ENCODE measurements around the gene TMCC1. TPM values are rescaled to one million over a fixed set of nuclear protein-coding genes. Genes with fewer than 3 reads are reported as not detected.
A peak's percentile ranks its signal among the peaks of the same experiment; 100 is the strongest.
"Not testable (repeated sequence)": the region's sequence is repeated elsewhere in the genome, so short reads cannot be mapped to it uniquely, and the experiment has no call there.

TMCC1 gene
- total RNA-seq, 1 donor from 2014 or later = 18.0 TPM

DNA sequence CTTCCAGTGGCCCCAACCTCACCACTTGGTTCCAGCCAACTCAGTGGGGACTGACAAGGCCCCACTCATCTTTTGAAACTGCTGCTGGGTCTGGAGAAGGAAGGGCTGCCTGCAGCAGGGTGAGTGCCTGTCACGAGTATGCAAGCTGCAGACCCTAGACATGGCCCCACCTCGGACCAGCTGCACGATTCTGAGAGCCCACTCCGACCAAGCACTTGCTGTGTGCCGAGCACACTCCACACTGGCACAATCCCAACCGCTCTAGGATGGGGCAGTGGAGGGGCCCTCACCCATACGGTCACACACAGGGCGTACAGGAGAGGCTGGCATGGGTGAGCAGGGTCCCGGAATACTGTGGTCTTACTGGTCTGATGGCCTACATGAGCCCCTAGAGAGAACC is 279.1 kb downstream of the TMCC1 start:
- peaks cover 5% of the 10 kb centered on the region for H3K4me1 Mint-ChIP-seq (ENCODE audit: low read depth)
- no peak overlapping the region for H3K27ac Mint-ChIP-seq
- no peak overlapping the region for H3K4me3 Mint-ChIP-seq (ENCODE audit: low read depth)
- H3K27me3 Mint-ChIP-seq (ENCODE audit: low read depth) = peaks cover 6% of the 10 kb centered on the region
- no peaks in the 10 kb centered on the region for H3K9me3 Mint-ChIP-seq
- intact Hi-C loops (cut with micrococcal nuclease) = no loop called here
- no peaks in the 10 kb centered on the region for H3K36me3 Mint-ChIP-seq (ENCODE audit: low read depth)
- DNase-seq (ENCODE audit: low spot score) = no peak

DNA sequence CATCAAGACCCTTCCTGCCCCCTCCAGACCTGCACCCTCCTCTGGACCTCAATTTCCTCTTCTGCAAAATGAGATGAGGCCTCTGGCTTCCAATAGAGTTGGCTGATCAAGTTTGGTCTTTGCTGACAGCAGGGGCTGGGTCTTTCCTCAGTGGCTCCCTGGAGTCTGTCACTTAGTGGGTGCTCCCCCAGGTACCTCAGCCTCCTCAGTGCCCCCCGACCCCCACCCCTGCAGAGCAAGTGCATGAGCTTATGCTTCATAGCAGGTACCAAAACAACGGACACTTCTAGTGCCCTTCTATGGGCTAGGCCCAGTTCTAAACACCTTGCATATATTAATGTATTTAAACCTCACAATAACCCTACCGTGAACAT is 280.2 kb downstream of the TMCC1 start:
- no peaks in the 10 kb centered on the region for H3K36me3 Mint-ChIP-seq (ENCODE audit: low read depth)
- no peaks in the 10 kb centered on the region for H3K9me3 Mint-ChIP-seq
- H3K4me1 Mint-ChIP-seq (ENCODE audit: low read depth) = peaks cover 3% of the 10 kb centered on the region
- no peak overlapping the region for H3K27ac Mint-ChIP-seq
- peaks cover 15% of the 10 kb centered on the region for H3K27me3 Mint-ChIP-seq (ENCODE audit: low read depth)
- H3K4me3 Mint-ChIP-seq (ENCODE audit: low read depth) = no peak overlapping the region
- intact Hi-C loops (cut with micrococcal nuclease) = no loop called here
- DNase-seq (ENCODE audit: low spot score) = no peak

DNA sequence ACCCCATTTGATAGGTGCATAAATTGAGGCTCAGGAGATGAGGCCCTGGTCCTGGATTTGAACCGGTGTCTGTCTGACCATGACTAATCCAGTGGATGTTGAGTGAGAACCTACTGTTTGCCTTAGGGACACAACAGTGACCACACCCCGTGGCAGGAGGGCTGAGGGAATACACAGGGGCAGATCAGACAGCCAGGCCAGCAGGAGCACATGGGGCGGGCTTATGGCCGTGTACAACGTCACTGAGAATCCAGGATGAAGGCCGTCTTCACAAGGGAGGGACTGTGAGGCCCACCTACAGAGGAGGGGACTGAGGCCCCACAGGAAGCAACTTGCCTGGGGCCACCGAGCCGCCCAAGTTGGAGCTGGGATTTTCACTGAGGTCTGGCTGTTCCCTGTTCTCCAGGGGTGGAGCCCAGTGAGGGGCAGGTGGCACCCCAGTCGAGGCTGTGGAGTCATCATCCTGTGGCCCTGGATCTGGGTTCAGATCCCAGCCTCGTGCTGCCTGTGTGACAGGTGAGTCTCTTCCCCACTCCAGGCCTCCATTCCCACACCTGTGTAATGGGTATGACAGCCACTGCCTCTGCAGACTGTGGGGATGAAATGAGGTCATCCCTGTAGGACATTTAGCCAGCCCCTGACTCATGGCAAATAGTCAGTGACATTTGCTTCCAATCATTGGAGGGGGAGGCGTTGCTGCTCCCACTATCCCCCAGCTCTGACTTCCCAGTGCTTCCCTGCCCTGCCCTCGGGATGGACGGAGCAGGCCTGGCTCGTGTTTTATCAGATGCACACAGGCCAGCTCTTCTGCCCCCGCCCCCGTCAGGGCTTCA is 280.8 kb downstream of the TMCC1 start:
- no peak for DNase-seq (ENCODE audit: low spot score)
- H3K4me3 Mint-ChIP-seq (ENCODE audit: low read depth) = no peak overlapping the region
- H3K27me3 Mint-ChIP-seq (ENCODE audit: low read depth) = peaks cover 17% of the 10 kb centered on the region
- peaks cover 3% of the 10 kb centered on the region for H3K4me1 Mint-ChIP-seq (ENCODE audit: low read depth)
- no peaks in the 10 kb centered on the region for H3K9me3 Mint-ChIP-seq
- intact Hi-C loops (cut with micrococcal nuclease) = no loop called here
- no peaks in the 10 kb centered on the region for H3K36me3 Mint-ChIP-seq (ENCODE audit: low read depth)
- no peak overlapping the region for H3K27ac Mint-ChIP-seq

DNA sequence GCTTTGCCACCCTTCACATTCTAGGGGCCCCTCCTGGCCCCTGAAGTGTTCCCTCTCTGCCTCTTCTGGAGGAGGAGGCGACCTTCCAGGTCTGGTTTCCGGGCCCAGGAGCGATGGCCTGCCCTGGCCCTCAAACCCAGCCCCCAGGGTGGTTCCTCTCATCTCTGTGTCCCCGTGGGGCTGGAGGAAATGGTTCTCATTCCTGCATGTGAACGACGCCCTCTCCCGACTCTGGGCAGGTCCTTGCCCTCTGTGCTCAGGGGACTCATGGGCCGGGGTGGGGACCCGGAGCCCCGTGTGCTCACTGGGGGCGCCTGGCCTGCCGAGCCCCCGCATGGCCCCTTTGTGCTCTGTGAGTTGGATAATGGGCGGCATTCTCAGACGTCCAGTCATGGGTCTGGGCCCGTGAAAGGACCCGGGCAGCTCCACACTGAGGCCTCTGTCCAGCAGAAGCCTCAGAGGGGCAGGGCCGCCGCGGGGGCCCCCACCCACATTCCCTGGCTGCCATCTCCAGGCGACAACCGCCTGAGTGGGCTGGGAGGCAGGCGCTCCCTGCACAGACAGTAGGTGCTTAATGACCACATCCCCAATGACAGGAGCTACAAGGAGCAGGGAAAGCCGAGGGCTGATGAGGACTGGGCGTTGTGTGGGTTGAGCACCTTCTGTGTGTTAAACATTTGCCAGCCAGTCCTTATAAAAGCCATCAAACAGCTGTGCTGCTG is 281.5 kb downstream of the TMCC1 start:
- intact Hi-C loops (cut with micrococcal nuclease) = loop anchor here (2.0 kb wide), 1 partner anchor 15 kb away; no protein-coding TSS in a partner anchor
- H3K4me3 Mint-ChIP-seq (ENCODE audit: low read depth) = no peak overlapping the region
- DNase-seq (ENCODE audit: low spot score) = no peak
- peaks cover 6% of the 10 kb centered on the region for H3K4me1 Mint-ChIP-seq (ENCODE audit: low read depth)
- H3K27me3 Mint-ChIP-seq (ENCODE audit: low read depth) = peaks cover 25% of the 10 kb centered on the region
- H3K9me3 Mint-ChIP-seq = no peaks in the 10 kb centered on the region
- H3K27ac Mint-ChIP-seq = no peak overlapping the region
- no peaks in the 10 kb centered on the region for H3K36me3 Mint-ChIP-seq (ENCODE audit: low read depth)

DNA sequence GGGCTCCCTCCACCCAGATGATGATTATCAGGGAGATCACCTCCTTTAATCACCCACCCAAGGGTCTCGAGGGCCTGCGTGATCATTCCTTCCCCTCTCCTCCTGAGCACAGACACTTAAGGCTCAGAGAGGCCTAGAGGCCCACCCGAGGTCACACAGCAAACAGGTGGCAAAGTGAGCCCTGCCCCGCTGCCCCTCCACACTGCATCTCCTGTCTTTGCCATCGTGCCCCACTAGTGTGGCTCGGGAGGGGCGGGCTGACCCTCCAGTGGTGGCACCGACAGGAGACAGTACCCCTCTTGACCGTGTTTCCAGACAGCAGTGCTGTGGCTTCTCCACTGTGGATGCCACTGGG is 282.1 kb downstream of the TMCC1 start:
- intact Hi-C loops (cut with micrococcal nuclease) = loop anchor here (2.0 kb wide), 1 partner anchor 15 kb away; no protein-coding TSS in a partner anchor
- Mint-ChIP-seq H3K9me3 (no peaks in the 10 kb centered on the region), H3K4me1 (ENCODE audit: low read depth) (peaks cover 7% of the 10 kb centered on the region), H3K36me3 (ENCODE audit: low read depth) (no peaks in the 10 kb centered on the region), H3K27me3 (ENCODE audit: low read depth) (peaks cover 27% of the 10 kb centered on the region), H3K4me3 (ENCODE audit: low read depth) (no peak overlapping the region), H3K27ac (no peak overlapping the region)
- no peak for DNase-seq (ENCODE audit: low spot score)

DNA sequence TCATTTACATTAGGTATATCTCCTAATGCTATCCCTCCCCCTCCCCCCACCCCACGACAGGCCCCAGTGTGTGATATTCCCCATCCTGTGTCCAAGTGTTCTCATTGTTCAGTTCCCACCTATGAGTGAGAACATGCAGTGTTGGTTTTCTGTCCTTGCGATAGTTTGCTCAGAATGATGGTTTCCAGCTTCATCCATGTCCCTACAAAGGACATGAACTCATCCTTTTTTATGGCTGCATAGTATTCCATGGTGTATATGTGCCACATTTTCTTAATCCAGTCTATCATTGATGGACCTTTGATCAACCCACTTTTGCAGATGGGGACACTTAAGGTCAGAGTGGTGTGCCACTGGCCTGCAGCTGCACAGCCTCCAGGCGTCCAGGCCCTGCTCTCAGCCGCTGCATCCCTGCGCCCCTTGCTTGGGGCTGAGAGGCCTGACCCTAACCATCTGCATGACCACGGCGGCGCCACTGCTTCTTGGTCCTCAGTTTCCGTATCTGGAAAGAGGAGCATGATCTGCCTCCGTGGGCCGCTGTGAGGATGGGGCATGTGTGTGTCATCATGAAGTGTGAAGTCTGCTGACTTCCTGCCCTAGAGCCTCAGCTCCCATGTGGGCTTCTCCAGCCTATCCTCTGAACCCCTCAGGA is 282.6 kb downstream of the TMCC1 start:
- not testable (repeated sequence) for H3K4me3 Mint-ChIP-seq (ENCODE audit: low read depth); DNase-seq (ENCODE audit: low spot score); H3K36me3 Mint-ChIP-seq (ENCODE audit: low read depth); H3K27ac Mint-ChIP-seq; H3K4me1 Mint-ChIP-seq (ENCODE audit: low read depth); H3K9me3 Mint-ChIP-seq
- intact Hi-C loops (cut with micrococcal nuclease) = loop anchor here (2.0 kb wide), 1 partner anchor 16 kb away; no protein-coding TSS in a partner anchor
- H3K27me3 Mint-ChIP-seq (ENCODE audit: low read depth) = peaks cover 27% of the 10 kb centered on the region

DNA sequence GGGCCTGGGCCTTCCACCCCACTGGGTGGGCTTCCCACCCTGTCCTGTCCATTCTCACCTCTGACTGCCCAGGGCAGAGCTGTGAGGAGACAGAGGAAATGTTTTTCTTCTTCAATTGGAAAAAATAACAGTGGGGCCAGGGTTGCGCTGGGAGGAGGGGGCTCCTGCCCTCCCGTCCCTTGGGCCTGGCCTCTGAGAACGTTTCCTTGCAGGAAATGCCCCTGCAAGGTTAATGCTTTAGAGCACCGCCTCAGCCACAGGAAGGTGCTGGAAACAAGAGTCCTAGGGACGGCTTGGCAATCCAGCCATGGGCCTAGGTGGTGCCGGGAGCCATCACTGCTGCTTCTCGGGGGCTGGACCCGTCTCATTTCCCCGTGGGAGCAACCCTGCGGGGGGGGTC is 283.2 kb downstream of the TMCC1 start:
- peaks cover 30% of the 10 kb centered on the region for H3K27me3 Mint-ChIP-seq (ENCODE audit: low read depth)
- intact Hi-C loops (cut with micrococcal nuclease) = loop anchor here (2.0 kb wide), 1 partner anchor 17 kb away; no protein-coding TSS in a partner anchor
- H3K36me3 Mint-ChIP-seq (ENCODE audit: low read depth) = no peaks in the 10 kb centered on the region
- H3K4me3 Mint-ChIP-seq (ENCODE audit: low read depth) = no peak overlapping the region
- no peaks in the 10 kb centered on the region for H3K9me3 Mint-ChIP-seq
- DNase-seq (ENCODE audit: low spot score) = no peak
- peaks cover 10% of the 10 kb centered on the region for H3K4me1 Mint-ChIP-seq (ENCODE audit: low read depth)
- no peak overlapping the region for H3K27ac Mint-ChIP-seq

DNA sequence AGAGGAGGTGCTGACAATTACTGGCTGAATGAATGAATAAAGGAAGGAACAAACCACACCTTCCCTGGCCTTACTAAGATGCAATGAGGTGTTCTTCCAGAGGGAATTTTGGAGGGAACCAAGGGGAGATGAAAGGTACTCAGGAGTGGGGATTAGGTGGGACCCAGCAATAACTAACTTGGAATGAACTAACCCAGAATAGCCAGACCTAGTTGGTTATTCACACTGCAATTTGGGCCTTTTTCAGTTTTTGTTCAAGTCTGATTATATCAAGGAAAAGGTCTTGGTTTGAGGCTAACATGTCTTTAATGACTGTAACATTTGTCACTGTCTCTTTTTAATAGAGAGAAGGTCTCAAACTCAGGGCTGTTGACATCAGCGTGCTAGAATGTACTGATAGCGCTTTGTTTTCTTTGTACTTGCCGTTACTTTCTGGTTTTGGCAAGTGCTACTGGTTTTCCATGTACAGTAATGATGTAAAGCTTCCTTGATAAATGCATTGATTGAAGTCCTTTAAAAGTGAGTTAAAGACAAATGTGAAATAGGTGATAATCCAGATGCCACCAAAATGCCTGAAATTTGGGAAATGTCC is 283.8 kb downstream of the TMCC1 start:
- DNase-seq (ENCODE audit: low spot score) = no peak
- Mint-ChIP-seq H3K27ac (no peak overlapping the region), H3K36me3 (ENCODE audit: low read depth) (no peaks in the 10 kb centered on the region), H3K27me3 (ENCODE audit: low read depth) (peaks cover 33% of the 10 kb centered on the region), H3K4me3 (ENCODE audit: low read depth) (no peak overlapping the region), H3K9me3 (no peaks in the 10 kb centered on the region), H3K4me1 (ENCODE audit: low read depth) (peaks cover 10% of the 10 kb centered on the region)
- intact Hi-C loops (cut with micrococcal nuclease) = loop anchor here (2.0 to 5.0 kb wide), 2 partner anchors 17 to 283 kb away; partner anchors contain the start of gene TMCC1

DNA sequence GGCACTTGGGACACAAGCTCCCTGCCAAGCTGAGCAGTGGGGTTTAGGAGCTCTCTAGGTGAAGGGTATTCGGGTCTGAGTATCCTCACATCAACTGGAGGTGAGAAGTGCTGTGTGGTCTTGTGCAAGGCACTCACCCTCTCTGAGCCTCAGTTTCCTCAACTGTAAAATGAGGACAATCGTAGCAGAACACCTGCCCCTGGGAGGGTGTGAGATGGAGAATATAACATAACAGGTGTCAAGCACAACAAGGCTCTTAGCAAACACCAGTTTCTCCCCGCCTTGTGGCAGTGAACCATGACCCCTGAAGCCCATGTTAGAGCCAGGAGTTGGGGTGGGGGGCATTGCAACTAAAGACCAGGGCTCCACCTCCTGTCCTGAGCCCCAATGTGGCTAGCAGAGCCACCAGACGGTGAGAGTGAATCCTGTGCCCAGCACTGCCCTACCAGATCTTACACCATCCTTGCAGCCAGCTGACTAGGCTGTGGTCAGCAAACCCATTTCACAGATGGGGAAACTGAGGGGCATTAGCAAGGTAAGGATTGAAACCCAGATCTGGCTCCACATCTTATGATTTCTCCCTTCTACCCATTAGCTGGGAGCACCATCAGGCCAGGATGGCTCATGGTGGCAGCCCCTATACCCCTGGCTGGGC is 284.4 kb downstream of the TMCC1 start:
- Mint-ChIP-seq H3K9me3 (no peaks in the 10 kb centered on the region), H3K36me3 (ENCODE audit: low read depth) (no peaks in the 10 kb centered on the region), H3K4me1 (ENCODE audit: low read depth) (peaks cover 10% of the 10 kb centered on the region), H3K27me3 (ENCODE audit: low read depth) (peaks cover 40% of the 10 kb centered on the region), H3K4me3 (ENCODE audit: low read depth) (no peak overlapping the region), H3K27ac (no peak overlapping the region)
- no peak for DNase-seq (ENCODE audit: low spot score)
- intact Hi-C loops (cut with micrococcal nuclease) = loop anchor here (5.0 kb wide), 1 partner anchor 283 kb away; the partner anchor contains the start of gene TMCC1

DNA sequence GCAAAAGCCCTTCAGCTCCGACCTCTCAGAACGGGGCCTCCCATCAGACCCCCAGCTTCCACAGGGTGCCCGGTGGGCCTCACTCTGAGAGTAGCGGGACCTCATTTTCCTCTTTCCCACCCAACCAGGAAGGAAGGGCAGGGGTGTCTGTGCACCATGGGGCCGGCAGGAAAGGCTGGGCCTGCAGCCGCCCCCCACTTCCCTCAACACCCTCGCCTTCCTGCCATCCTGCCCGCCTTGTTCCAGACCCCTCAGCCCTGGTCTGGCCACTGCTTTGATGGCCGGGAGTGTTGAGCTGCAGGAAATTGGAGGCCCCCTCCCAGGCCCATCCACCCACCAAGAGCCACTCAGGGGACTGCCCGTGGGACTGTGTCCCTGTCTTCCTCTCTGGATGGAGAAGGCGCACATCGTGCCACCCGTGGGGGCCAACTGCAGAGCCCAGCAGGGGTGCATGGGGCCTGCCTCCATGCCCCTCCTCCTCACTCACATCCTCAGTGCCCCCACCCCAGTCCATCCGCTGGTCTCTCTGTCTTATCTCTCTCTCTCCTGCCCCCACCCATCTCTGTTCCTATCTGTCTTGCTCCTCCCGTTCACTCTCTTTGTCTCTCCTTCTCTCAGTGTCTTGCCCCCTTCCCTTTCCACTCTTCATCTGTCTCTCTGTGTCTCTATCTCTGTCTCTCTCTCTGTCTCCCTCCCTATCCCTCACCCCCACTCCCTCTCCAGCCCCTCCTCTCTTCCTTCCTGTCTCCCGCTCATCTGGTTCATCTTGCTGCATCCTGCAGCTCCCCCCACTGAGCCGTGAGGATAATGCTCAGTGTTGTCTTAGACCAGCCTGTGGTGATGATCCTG is 285.2 kb downstream of the TMCC1 start:
- Mint-ChIP-seq H3K27me3 (ENCODE audit: low read depth) (peaks cover 44% of the 10 kb centered on the region), H3K27ac (no peak overlapping the region)
- no peak for DNase-seq (ENCODE audit: low spot score)

DNA sequence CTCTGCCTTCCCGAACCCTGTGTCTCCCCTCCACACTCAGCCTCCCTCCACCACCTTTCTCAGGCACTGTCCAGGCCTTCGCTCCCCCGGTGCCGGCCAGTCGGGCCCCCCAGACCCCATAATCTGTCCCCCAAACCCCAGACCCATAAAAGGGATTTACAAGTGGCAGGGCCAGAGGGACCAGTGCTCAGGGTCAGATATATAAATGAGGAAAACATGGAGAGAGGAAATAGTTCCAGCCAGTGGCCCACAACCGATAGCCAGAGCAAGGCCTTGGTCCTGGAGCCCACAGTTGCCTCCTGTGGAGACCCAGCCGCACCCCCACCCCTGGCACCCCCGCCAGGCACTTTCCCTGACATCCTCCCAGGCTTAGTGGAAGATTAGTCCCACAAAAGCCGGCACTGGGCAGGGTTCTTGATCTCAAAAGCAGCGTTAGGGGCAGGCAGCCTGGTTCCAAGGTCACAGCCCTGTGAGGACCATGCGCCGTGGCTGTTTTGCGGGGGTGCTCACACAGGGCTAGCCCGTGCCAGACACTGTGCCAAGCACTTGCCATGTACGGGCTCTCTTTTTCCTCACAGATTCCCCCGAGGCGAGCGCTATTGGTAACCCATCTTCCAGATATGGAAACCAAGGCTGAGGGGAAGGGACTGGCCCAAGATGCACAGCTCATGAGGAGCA is 286.0 kb downstream of the TMCC1 start:
- Mint-ChIP-seq H3K9me3 (no peaks in the 10 kb centered on the region), H3K4me3 (ENCODE audit: low read depth) (peak overlapping the region; percentile 77), H3K27me3 (ENCODE audit: low read depth) (peaks cover 45% of the 10 kb centered on the region), H3K27ac (no peak overlapping the region), H3K36me3 (ENCODE audit: low read depth) (no peaks in the 10 kb centered on the region), H3K4me1 (ENCODE audit: low read depth) (peaks cover 10% of the 10 kb centered on the region)
- no peak for DNase-seq (ENCODE audit: low spot score)
- intact Hi-C loops (cut with micrococcal nuclease) = loop anchor here (5.0 kb wide), 1 partner anchor 285 kb away; the partner anchor contains the start of gene TMCC1

More for the DNA sequence above, 285.2 kb downstream of the TMCC1 start:
- H3K4me3 Mint-ChIP-seq (ENCODE audit: low read depth) = no peak overlapping the region
- peaks cover 10% of the 10 kb centered on the region for H3K4me1 Mint-ChIP-seq (ENCODE audit: low read depth)
- intact Hi-C loops (cut with micrococcal nuclease) = loop anchor here (5.0 kb wide), 1 partner anchor 284 kb away; the partner anchor contains the start of gene TMCC1
- no peaks in the 10 kb centered on the region for H3K36me3 Mint-ChIP-seq (ENCODE audit: low read depth)
- no peaks in the 10 kb centered on the region for H3K9me3 Mint-ChIP-seq
